A549 (cell line): ENCODE data around the gene CHST15. TPM values are rescaled to one million over a fixed set of nuclear protein-coding genes. Genes with fewer than 3 reads are reported as not detected.

Experiments used
- ATAC-seq, 2 experiments: fragments of 200-7000 bp in 1 of 2; fragments of >200 bp in 1 of 2; cut with Nextera tagmentation in 1 of 2; cut with Tn5 transposase in 1 of 2; 3 replicates each; pipeline versions ENCODE4 v1.8.0 to v1.9.1; 2018 to 2020; ENCODE audit warnings: mild to moderate bottlenecking in 1 of 2, moderate library complexity in 1 of 2
- CTCF ChIA-PET: fragments of 300-600 bp; sonication (Branson Sonifier 250); formaldehyde crosslinking; extraction: SDS; loops from one replicate; lab custom pipeline; 2021; ENCODE audit warnings: antibody characterized with exemption, inconsistent platforms; lab: Yijun Ruan, JAX
- POLR2A ChIA-PET: fragments of 350-600 bp; formaldehyde crosslinking; extraction: SDS; loops from one replicate; lab custom pipeline; 2021; ENCODE audit warnings: antibody characterized with exemption, inconsistent platforms; lab: Yijun Ruan, JAX
- DNase-seq, 2 experiments: peaks; one replicate each; pipeline versions ENCODE4 v3.0.0 to v3.0.0-alpha.2; 2011 to 2016; ENCODE audit warnings: low read depth in 1 of 2, low spot score in 1 of 2
- FAIRE-seq: peaks from 2 replicates; lab custom pipeline; 2011; peaks lifted over from hg19 to GRCh38; lab: Jason Lieb, UNC
- H3K27ac ChIP-seq, 2 experiments: fragments of >200 bp; sonication (Bioruptor Twin); formaldehyde crosslinking; 3 replicates each; pipeline ENCODE4 v1.5.1; 2016 to 2017
- H3K4me1 ChIP-seq: fragments of >200 bp; sonication (Bioruptor Twin); formaldehyde crosslinking; 3 replicates; pipeline ENCODE4 v1.6.1; 2016
- H3K4me2 ChIP-seq: fragments of >200 bp; sonication (Bioruptor Twin); formaldehyde crosslinking; 3 replicates; pipeline ENCODE4 v1.6.1; 2016
- H3K4me3 ChIP-seq: fragments of >200 bp; sonication (Bioruptor Twin); formaldehyde crosslinking; 3 replicates; pipeline ENCODE4 v1.5.1; 2016
- H3K9me3 ChIP-seq: fragments of >200 bp; sonication (Bioruptor Twin); formaldehyde crosslinking; 3 replicates; pipeline ENCODE4 v1.6.1; 2016
- CBX2 ChIP-seq: fragments of 200-600 bp; sonication (generic); IDR thresholded peaks from 2 replicates; pipeline ENCODE4 v1.6.1; 2016; ENCODE audit warnings: low read depth, mild to moderate bottlenecking, borderline replicate concordance
- CHD2 ChIP-seq: fragments of 150-350 bp; IDR thresholded peaks from 2 replicates; pipeline ENCODE4 v1.6.1; 2014; ENCODE audit warnings: low read length; ENCODE audit not compliant: partially characterized antibody
- EP300 ChIP-seq, 2 experiments: fragments of >200 bp; sonication (Bioruptor Twin); formaldehyde crosslinking; IDR thresholded peaks; 2 replicates in 1 of 2; 3 replicates in 1 of 2; pipeline ENCODE4 v1.6.1; 2016 to 2017
- FOSB ChIP-seq: fragments of 250-450 bp; sonication (Bioruptor Pico); IDR thresholded peaks from 2 replicates; pipeline ENCODE4 v1.5.0; 2020; ENCODE audit warnings: mild to moderate bottlenecking, moderate library complexity
- HOXB5 ChIP-seq: fragments of 250-450 bp; sonication (Bioruptor Pico); IDR thresholded peaks from 2 replicates; pipeline ENCODE4 v1.5.0; 2020; ENCODE audit warnings: mild to moderate bottlenecking, moderate library complexity
- JUN ChIP-seq, 2 experiments: fragments of >200 bp; sonication (Bioruptor Twin); formaldehyde crosslinking; IDR thresholded peaks; 2 replicates in 1 of 2; 3 replicates in 1 of 2; pipeline ENCODE4 v1.6.1; 2016 to 2017
- MAZ ChIP-seq: fragments of 150-350 bp; IDR thresholded peaks from 2 replicates; pipeline ENCODE4 v1.6.1; 2014; ENCODE audit warnings: antibody characterized with exemption, low read depth, low read length, borderline replicate concordance
- NFE2L2 ChIP-seq: fragments of 150-350 bp; conservative IDR thresholded peaks from 2 replicates; pipeline ENCODE4 v1.6.1; 2014; ENCODE audit warnings: low read length
- NPAS2 ChIP-seq: fragments of 250-450 bp; sonication (Bioruptor Pico); IDR thresholded peaks from 2 replicates; pipeline ENCODE4 v1.8.0; 2022; ENCODE audit warnings: mild to moderate bottlenecking, moderate library complexity, borderline replicate concordance
- RAD21 ChIP-seq, 2 experiments: fragments of >200 bp in 1 of 2; sonication (Bioruptor Twin) in 1 of 2; formaldehyde crosslinking in 1 of 2; IDR thresholded peaks in 1 of 2; conservative IDR thresholded peaks in 1 of 2; 2 replicates in 1 of 2; 3 replicates in 1 of 2; pipeline ENCODE4 v1.6.1; 2012 to 2018; ENCODE audit warnings: inconsistent platforms in 1 of 2
- SMC3 ChIP-seq: fragments of >200 bp; sonication (Bioruptor Twin); formaldehyde crosslinking; IDR thresholded peaks from 3 replicates; pipeline ENCODE4 v1.6.1; 2018; ENCODE audit warnings: inconsistent platforms
- SREBF2 ChIP-seq: fragments of 450-650 bp; IDR thresholded peaks from 2 replicates; pipeline ENCODE4 v1.6.1; 2014; ENCODE audit warnings: mild to moderate bottlenecking, moderate library complexity
- WGBS: methylation state at CpG from one replicate; pipeline ENCODE4 v1.1.6; 2017; ENCODE audit errors: missing lambda C conversion rate; 5-methylcytosine and 5-hydroxymethylcytosine counted together
- polyA plus RNA-seq, 4 experiments: library from polyadenylated mRNA; depleted of rRNA in 3 of 4; stranded (reverse); fragments of >200 nt; fragmentation: RNase III in 1 of 4; extraction: RNeasy Plus Mini Kit Qiagen cat#74134 plus additional on column Dnase treatment in 1 of 4; gene quantifications; 2 replicates in 3 of 4; 3 replicates in 1 of 4; pipeline ENCODE4 v1.2.3, GENCODE V29; 2011 to 2017
- TF ChIP-seq, protein P1 (sequence below): fragments of 200-600 bp; sonication (generic); IDR thresholded peaks from 2 replicates; pipeline ENCODE4 v1.6.1; 2016; ENCODE audit warnings: antibody characterized with exemption, mild to moderate bottlenecking, moderate library complexity
- TF ChIP-seq, protein P2 (sequence below): IDR thresholded peaks from 2 replicates; pipeline ENCODE4 v1.6.1; 2012
- TF ChIP-seq, protein P3 (sequence below): fragments of >200 bp; sonication (Bioruptor Twin); formaldehyde crosslinking; IDR thresholded peaks from 3 replicates; pipeline ENCODE4 v1.6.1; 2016
- TF ChIP-seq, protein P4 (sequence below): fragments of 450-650 bp; IDR thresholded peaks from 2 replicates; pipeline ENCODE4 v1.6.1; 2014; ENCODE audit warnings: antibody characterized with exemption

The CHST15 gene
- polyA plus RNA-seq, 2 of the 4 experiments (the other 2 are of a cell fraction) = 5.1 to 10.3 TPM

DNA sequence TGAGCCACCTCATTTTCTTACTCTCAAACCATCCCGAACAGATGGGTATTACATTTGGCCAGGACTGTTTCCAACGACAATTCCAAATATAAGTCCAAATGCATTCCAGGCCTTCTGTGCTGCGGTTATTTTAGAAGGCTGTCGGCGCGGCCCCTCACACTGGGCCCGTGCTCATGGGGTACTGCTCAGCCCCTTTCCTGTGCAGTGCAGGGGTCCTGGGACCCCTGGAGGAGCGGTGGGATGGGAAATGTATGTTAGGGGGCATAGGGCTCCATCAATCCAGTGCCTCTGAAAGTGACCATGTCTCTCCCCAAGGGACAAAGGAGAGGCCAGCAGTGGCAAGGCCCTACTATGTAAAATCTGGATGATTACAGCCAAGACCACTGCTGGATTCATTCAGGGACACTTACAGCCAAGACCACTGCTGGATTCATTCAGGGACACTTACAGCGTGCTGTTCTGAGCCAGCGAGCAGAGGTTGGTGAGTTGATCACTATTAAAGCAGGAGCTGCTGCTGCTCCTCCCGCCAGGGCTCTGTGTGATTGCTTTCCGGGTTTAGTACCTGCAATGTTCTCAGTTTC lies 66.3 kb downstream of the CHST15 start:
- WGBS = 74% methylated on average over 11 of the region's 12 CpGs
- TF ChIP-seq SMC3 = no peak
- no peak for TF ChIP-seq SREBF2
- TF ChIP-seq, protein P1, sequence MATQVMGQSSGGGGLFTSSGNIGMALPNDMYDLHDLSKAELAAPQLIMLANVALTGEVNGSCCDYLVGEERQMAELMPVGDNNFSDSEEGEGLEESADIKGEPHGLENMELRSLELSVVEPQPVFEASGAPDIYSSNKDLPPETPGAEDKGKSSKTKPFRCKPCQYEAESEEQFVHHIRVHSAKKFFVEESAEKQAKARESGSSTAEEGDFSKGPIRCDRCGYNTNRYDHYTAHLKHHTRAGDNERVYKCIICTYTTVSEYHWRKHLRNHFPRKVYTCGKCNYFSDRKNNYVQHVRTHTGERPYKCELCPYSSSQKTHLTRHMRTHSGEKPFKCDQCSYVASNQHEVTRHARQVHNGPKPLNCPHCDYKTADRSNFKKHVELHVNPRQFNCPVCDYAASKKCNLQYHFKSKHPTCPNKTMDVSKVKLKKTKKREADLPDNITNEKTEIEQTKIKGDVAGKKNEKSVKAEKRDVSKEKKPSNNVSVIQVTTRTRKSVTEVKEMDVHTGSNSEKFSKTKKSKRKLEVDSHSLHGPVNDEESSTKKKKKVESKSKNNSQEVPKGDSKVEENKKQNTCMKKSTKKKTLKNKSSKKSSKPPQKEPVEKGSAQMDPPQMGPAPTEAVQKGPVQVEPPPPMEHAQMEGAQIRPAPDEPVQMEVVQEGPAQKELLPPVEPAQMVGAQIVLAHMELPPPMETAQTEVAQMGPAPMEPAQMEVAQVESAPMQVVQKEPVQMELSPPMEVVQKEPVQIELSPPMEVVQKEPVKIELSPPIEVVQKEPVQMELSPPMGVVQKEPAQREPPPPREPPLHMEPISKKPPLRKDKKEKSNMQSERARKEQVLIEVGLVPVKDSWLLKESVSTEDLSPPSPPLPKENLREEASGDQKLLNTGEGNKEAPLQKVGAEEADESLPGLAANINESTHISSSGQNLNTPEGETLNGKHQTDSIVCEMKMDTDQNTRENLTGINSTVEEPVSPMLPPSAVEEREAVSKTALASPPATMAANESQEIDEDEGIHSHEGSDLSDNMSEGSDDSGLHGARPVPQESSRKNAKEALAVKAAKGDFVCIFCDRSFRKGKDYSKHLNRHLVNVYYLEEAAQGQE = no peak
- no peak for TF ChIP-seq JUN (IDR thresholded peaks at IDR 0.05)
- no peak for TF ChIP-seq CHD2
- no peak for TF ChIP-seq RAD21 (conservative IDR thresholded peaks at IDR 0.05 in 1 of 2, IDR thresholded peaks at IDR 0.05 in 1 of 2)
- TF ChIP-seq NFE2L2 = no peak
- Histone ChIP-seq H3K4me3 (no peak overlapping the region), H3K4me2 (no peak overlapping the region), H3K27ac (no peak overlapping the region), H3K4me1 (no peaks in the 10 kb centered on the region), H3K9me3 (no peaks in the 10 kb centered on the region)
- DNase-seq (no peak), FAIRE-seq (no peak), ATAC-seq (no peak)
- ChIA-PET POLR2A (no interaction called here), CTCF (interaction anchor here (0.8 to 3.0 kb wide), 6 partner anchors 9 to 362 kb away, joined by 3 to 9 read pairs (median 6); partner anchors contain the start of gene CHST15)

DNA sequence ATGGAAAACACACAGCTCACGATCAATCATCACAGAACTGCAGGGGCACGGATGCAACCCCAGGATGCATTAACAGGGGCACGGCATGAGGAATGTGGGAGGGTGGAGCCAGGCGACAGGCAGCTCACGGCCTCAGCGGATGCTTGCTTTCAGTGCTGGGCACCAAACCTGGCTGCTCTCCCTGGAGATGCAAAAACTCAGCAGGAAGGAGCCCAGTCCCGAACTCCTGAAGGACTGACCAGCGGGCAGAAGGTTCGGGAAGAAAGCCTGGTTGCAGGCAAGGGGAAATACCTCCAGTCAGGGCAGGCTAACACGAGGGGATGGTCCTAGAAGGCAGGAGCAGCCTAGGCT lies 66.8 kb downstream of the CHST15 start:
- Histone ChIP-seq H3K4me1 (no peaks in the 10 kb centered on the region), H3K4me2 (no peak overlapping the region), H3K9me3 (no peaks in the 10 kb centered on the region), H3K4me3 (no peak overlapping the region)
- ChIA-PET POLR2A (no interaction called here), CTCF (interaction anchor here (0.5 to 3.0 kb wide), 7 partner anchors 8 to 363 kb away, joined by 3 to 9 read pairs (median 3); partner anchors contain the start of gene CHST15)
- no peak for FAIRE-seq
- no peak for ATAC-seq
- 84% methylated on average over 10 of the region's 10 CpGs for WGBS
- DNase-seq = no peak
- TF ChIP-seq MAZ (no peak), JUN (IDR thresholded peaks at IDR 0.05) (no peak), NFE2L2 (no peak), NPAS2 (CRISPR knock-in tag) (no peak), EP300 (IDR thresholded peaks at IDR 0.05) (no peak), CHD2 (no peak), HOXB5 (CRISPR knock-in tag) (no peak), FOSB (CRISPR knock-in tag) (no peak), CBX2 (no peak)
- TF ChIP-seq, protein P2, sequence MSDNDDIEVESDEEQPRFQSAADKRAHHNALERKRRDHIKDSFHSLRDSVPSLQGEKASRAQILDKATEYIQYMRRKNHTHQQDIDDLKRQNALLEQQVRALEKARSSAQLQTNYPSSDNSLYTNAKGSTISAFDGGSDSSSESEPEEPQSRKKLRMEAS = no peak
- TF ChIP-seq, protein P3, sequence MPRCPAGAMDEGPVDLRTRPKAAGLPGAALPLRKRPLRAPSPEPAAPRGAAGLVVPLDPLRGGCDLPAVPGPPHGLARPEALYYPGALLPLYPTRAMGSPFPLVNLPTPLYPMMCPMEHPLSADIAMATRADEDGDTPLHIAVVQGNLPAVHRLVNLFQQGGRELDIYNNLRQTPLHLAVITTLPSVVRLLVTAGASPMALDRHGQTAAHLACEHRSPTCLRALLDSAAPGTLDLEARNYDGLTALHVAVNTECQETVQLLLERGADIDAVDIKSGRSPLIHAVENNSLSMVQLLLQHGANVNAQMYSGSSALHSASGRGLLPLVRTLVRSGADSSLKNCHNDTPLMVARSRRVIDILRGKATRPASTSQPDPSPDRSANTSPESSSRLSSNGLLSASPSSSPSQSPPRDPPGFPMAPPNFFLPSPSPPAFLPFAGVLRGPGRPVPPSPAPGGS = no peak
- TF ChIP-seq, protein P4, sequence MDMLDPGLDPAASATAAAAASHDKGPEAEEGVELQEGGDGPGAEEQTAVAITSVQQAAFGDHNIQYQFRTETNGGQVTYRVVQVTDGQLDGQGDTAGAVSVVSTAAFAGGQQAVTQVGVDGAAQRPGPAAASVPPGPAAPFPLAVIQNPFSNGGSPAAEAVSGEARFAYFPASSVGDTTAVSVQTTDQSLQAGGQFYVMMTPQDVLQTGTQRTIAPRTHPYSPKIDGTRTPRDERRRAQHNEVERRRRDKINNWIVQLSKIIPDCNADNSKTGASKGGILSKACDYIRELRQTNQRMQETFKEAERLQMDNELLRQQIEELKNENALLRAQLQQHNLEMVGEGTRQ = no peak
- TF ChIP-seq, all 56 proteins: peak for 0
- H3K27ac ChIP-seq = no peak overlapping the region
